ENCODE measurements around the gene TPSAB1. TPM values are rescaled to one million over a fixed set of nuclear protein-coding genes. Genes with fewer than 3 reads are reported as not detected.

Gene TPSAB1
- total RNA-seq, 1 donor from 2014 or later: not detected

GRCh38 chr16:1279081-1279944, 38.8 kb downstream of the TPSAB1 start:
- FAIRE-seq: no peak
- DNase-seq (ENCODE audit: low spot score in 2 of 2): no peak

DNA sequence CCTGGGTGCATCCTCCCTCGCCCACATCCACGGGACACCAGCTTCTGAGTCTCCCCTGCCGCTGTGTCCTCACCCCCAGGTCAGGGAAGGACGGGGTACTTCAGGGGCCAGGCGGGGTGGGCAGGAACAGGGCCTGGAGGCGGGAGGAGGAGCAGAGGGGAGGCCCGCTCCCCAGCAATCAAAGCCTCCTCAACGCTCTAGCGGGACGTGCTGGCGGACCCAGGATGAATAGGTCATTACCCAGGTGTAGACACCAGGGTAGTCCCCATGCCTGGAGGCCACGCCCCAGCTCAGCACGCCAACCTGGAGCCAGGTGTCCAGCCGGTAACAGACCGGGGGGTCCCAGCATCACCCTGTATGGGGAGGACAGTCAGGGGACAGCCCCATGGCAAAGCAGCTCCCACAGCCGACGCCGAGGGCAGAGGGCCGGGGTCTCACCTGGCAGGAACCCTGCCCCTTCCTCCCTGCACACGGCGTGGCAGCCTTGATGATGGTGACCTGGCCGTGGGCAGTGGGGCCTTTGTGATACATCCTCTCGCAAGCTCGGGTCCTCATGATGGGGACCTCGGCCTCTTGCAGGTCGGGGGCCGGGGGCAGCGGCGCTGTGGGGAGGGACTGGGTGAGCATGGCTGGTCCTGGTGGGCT, 39.6 kb downstream of the TPSAB1 start:
- FAIRE-seq: no peak
- DNase-seq (ENCODE audit: low spot score in 2 of 2): no peak

- FAIRE-seq (no peak), DNase-seq (ENCODE audit: low spot score in 2 of 2) (no peak)
Measured at GRCh38 chr16:1280783-1281182, 40.3 kb downstream of the TPSAB1 start.

DNA sequence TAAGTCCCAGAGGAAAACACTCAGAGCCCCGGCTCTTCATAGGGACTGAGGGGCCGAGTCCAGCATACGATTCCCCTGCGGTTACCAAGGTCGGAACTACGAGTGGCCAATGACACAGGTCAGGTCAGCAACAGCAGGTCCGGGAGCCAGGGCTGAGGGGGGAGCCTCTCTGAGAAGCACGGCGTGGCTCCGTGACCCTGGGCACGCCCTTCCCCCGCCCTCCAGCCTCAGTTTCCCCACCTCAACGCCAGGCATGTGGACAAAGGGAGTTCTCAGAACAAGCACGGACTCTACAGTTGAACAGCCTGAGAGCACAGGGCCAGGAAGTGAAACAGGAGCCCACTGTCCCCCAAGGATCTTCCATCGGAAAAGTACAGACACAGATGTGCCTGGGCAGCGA, 41.0 kb downstream of the TPSAB1 start:
- DNase-seq (ENCODE audit: low spot score in 2 of 2) (no peak), FAIRE-seq (no peak)

DNA sequence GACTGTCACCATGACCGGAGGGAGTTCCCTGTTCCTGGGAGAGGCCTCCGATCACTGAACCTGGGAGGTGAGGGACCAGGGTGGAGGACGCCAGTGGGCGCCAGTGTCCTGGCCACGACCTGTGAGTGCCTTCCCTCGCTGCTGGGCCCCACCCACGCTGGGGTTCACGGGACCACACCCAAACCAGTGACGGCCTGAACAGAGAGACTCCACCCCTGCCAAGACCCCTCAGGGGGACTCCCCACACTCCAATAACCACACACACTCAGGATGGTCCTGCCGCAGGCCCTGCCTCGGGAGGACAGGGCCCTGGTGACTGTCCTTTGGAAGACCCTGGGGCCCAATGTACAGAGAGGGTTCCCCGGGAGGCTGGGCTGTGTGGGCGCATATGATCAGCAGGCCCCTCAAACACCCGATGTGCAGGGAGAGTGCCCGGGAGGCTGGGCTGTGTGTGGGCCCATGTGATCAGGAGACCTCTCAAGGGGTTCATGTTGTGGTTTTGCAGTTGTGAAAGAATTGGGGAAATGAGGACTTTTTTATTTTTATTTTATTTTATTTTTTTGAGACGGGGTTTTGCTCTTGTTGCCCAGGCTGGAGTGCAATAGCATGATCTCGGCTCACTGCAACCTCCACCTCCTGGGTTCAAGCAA, 41.9 kb downstream of the TPSAB1 start:
- DNase-seq (ENCODE audit: low spot score in 2 of 2): no peak
- no peak for FAIRE-seq

DNA sequence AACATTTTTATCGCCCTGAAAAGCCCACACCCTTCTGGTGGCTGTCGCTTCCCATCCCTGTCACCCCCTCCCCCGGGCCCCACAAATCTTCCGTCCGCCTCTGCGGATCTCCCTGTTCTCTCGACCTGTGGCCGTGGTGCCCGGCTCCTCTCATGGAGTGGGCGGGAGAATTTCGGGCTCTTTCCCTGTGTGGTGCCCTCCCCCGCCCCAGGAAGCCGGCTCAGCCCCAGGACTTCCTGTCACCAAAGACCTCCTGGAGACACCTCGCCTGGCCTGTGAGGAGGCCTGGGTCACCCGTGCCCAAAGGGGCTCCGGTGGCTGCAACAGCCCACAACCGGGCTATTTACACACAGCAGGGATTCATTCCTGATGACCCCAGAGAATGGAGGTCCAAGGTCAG, 42.8 kb downstream of the TPSAB1 start:
- DNase-seq (ENCODE audit: low spot score in 2 of 2): no peak
- no peak for FAIRE-seq

- FAIRE-seq (no peak), DNase-seq (ENCODE audit: low spot score in 2 of 2) (no peak)
Measured at GRCh38 chr16:1283996-1284616, 43.6 kb downstream of the TPSAB1 start.

DNA sequence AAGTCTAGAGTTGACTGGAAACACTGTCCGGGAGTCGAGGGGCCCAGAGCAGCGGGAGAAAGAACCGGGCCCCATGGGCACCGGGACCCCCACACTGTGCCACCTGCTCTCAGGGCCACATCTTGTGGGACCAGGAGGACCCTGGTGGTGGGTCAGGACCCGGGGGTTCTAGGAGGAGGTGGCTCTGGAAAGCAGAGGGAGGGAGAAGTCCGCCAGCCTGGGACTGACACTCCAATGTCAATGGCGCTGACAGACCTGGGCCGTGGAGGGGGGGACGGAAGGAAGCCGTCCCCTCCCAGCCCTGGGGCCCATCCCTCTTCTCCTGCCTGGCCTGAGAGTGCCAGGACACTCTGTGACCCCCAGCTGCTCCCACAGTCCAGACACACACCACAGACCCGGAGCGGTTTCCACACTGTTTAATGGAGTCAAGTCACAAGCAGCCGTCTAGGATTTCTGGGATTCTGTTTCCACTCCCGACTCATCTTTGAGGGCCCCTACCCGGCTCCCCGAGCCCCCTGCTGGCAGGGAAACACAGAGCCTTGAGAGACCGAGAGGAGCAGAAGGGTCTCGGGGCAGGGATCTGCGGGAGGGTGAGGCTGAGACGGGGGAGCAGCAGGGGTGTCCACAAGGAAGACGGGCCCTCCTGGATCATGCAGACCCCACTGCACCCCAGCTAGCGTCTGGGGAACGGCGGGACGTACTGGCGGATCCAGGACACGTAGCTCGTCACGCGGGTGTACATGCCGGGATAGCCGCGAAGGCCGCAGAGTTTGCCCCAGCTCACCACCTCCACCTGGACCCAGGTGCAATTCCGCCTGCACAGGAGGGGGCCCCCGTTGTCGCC, 45.4 kb downstream of the TPSAB1 start:
- no peak for DNase-seq (ENCODE audit: low spot score in 2 of 2)
- no peak for FAIRE-seq

- no peak for FAIRE-seq
- DNase-seq (ENCODE audit: low spot score in 2 of 2): no peak
Measured at GRCh38 chr16:1286513-1287094, 46.1 kb downstream of the TPSAB1 start.

DNA sequence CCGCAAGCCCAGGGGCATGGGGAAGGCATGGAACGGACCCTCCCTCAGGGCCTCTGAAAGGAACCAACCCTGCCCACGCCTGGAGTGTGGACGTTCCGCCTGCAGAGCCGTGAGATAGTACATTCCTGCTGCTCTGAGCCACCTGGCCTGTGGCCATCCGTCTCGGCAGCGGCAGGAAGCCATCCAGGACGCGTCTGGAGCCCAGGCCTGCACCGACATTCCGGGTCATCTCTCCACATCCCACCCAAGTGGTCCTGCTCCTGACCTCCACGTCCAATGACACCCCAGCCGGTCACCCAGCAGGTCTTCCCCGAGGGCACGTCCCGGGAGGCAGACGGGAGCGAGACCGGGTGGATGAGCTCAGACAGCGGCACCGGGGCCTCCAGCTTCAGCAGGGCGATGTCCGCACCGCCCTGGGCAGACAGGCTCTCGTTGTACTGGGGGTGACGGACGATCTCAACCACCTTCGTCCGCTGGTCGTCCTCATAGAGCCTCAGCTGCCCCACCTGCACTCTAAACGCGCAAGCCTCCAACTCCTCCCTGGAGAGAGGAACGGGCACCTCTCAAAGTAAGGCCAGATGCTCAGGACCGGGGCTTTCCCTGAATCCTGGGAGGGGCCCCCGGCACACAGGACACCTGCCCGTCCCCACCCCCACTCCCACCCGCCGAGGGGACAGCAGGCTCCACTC, 47.6 kb downstream of the TPSAB1 start:
- DNase-seq (ENCODE audit: low spot score in 2 of 2) (no peak), FAIRE-seq (no peak)

GRCh38 chr16:1288813-1289476, 48.4 kb downstream of the TPSAB1 start:
- DNase-seq (ENCODE audit: low spot score in 2 of 2) (no peak), FAIRE-seq (no peak)

GRCh38 chr16:1289477-1289866, 49.0 kb downstream of the TPSAB1 start:
- no peak for FAIRE-seq
- DNase-seq (ENCODE audit: low spot score in 2 of 2): no peak

DNA sequence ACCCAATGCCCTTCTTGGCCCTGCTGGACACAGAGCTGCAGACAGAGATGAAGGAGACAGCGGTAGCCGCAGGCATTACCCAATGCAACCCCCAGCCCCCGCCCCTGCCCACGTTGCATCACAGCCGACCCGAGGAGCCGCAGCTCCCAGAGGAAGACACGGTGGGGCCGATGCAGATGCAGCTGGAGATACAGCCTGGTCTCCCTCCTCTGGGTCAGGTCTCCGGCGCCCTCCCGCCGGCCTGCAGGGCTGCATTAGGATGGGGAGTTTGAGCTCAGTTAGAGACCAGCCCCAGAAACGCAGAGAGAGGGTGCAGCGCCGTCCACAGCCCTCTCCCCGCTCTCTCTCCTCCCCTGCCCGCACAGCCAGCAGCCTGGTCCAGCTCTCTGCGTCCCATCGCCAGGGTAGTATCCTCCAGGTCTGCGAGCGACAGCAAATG, 49.6 kb downstream of the TPSAB1 start:
- FAIRE-seq (no peak), DNase-seq (ENCODE audit: low spot score in 2 of 2) (no peak)

DNA sequence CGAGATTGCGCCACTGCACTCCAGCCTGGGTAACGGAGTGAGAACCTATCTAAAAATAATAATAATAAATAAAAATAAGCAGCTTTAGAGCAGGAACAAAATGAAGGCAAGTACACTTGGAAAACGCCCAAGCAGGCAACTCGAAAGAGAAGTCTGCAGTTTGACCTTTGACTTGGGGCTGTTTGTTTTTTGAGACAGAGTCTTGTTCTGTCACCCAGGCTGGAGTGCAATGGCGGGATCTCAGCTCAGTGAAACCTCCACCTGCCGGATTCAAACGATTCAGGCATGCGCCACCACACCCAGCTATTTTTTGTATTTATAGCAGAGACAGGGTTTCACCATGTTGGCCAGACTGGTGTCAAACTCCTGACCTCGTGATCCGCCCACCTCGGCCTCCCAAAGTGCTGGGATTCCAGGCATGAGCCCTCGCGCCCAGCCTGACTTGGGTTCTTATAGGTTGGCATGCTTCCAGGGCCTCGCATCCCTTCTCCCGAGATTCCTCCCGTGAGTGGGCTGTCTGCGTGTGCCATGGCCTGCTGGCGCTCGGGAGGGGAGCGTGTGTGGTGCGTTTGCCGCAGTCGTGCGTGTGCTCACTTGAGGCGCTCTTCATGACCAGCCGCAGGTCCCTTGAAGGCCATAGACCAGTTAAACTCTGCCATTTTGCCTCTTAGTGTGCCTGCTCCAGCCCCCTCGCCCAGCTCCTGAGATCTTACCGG, 50.5 kb downstream of the TPSAB1 start:
- DNase-seq (ENCODE audit: low spot score in 2 of 2) (no peak), FAIRE-seq (no peak)

GRCh38 chr16:1291576-1291974, 51.1 kb downstream of the TPSAB1 start:
- FAIRE-seq (no peak), DNase-seq (ENCODE audit: low spot score in 2 of 2) (no peak)

Data from frontal cortex (tissue), 4 donors.